HepG2 (cell line): Measurements from ENCODE around the gene SAMD4B. TPM values are rescaled to one million over a fixed set of nuclear protein-coding genes. Genes with fewer than 3 reads are reported as not detected.

Experiments used
- ARID4A ChIP-seq: sonication (generic); formaldehyde crosslinking; IDR thresholded peaks from 2 replicates; pipeline ENCODE4 v1.5.0; 2020; ENCODE audit warnings: mild to moderate bottlenecking, missing genetic modification reagents, borderline replicate concordance
- CHCHD3 ChIP-seq: sonication (generic); formaldehyde crosslinking; IDR thresholded peaks from 2 replicates; pipeline ENCODE4 v1.8.0; 2022; ENCODE audit warnings: mild to moderate bottlenecking, missing genetic modification reagents, moderate library complexity
- HMGXB3 ChIP-seq: sonication (generic); formaldehyde crosslinking; IDR thresholded peaks from 2 replicates; pipeline ENCODE4 v1.4.0; 2020; ENCODE audit warnings: missing genetic modification reagents, borderline replicate concordance
- KDM2A ChIP-seq: sonication (generic); formaldehyde crosslinking; IDR thresholded peaks from 2 replicates; pipeline ENCODE4 v1.4.0; 2020; ENCODE audit warnings: low read depth, missing genetic modification reagents, borderline replicate concordance
- KDM5B ChIP-seq: sonication (generic); formaldehyde crosslinking; IDR thresholded peaks from 2 replicates; pipeline ENCODE4 v1.4.0; 2020; ENCODE audit warnings: missing genetic modification reagents, mild to moderate bottlenecking, borderline replicate concordance
- MIXL1 ChIP-seq: IDR thresholded peaks from 2 replicates; pipeline ENCODE4 v1.6.1; 2016
- NFATC3 ChIP-seq: sonication (generic); formaldehyde crosslinking; IDR thresholded peaks from 2 replicates; pipeline ENCODE4 v1.5.1; 2020; ENCODE audit warnings: mild to moderate bottlenecking, missing genetic modification reagents
- PAX8 ChIP-seq: sonication (generic); formaldehyde crosslinking; IDR thresholded peaks from 2 replicates; pipeline ENCODE4 v1.8.0; 2022; ENCODE audit warnings: mild to moderate bottlenecking, missing genetic modification reagents, borderline replicate concordance
- POLR2AphosphoS2 ChIP-seq: IDR thresholded peaks from 2 replicates; pipeline ENCODE4 v1.6.1; 2011; ENCODE audit warnings: low read depth, low read length, improper control_type of control experiment
- PRPF4 ChIP-seq: fragments of 200-400 bp; formaldehyde crosslinking; IDR thresholded peaks from 2 replicates; pipeline ENCODE4 v1.6.1; 2016; ENCODE audit warnings: low read length, low read depth; ENCODE audit not compliant: poor library complexity, severe bottlenecking
- THAP8 ChIP-seq: sonication (generic); formaldehyde crosslinking; IDR thresholded peaks from 2 replicates; pipeline ENCODE4 v1.5.1; 2020; ENCODE audit warnings: missing genetic modification reagents, mild to moderate bottlenecking, borderline replicate concordance
- TRIM22 ChIP-seq: fragments of 450-650 bp; IDR thresholded peaks from 2 replicates; pipeline ENCODE4 v1.6.1; 2017
- ZBTB26 ChIP-seq: IDR thresholded peaks from 2 replicates; pipeline ENCODE4 v1.6.1; 2016; ENCODE audit warnings: missing compliant biosample characterization, missing genetic modification reagents, borderline replicate concordance
- ZFAT ChIP-seq: sonication (generic); formaldehyde crosslinking; conservative IDR thresholded peaks from 2 replicates; pipeline ENCODE4 v1.8.1; 2023; ENCODE audit warnings: missing genetic modification reagents, inconsistent platforms
- ZNF382 ChIP-seq: sonication (generic); formaldehyde crosslinking; IDR thresholded peaks from 2 replicates; pipeline ENCODE4 v1.5.0; 2020; ENCODE audit warnings: missing genetic modification reagents, mild to moderate bottlenecking, borderline replicate concordance
- polyA plus RNA-seq, 8 experiments: library from polyadenylated mRNA; depleted of rRNA in 3 of 8; stranded (reverse) in 7 of 8; unstranded in 1 of 8; fragments of >200 nt; fragmentation: Illumina TruSeq in 4 of 8; extraction: Trizol in 4 of 8; gene quantifications; 2 replicates each; pipeline versions ENCODE4 v1.2.1 to v1.2.3, GENCODE V29; 2011 to 2016; ENCODE audit warnings: low read depth in 4 of 8, missing spikeins in 1 of 8, mixed read lengths in 1 of 8; ENCODE audit not compliant: insufficient read depth in 1 of 8
- total RNA-seq, 5 experiments: library from RNA; depleted of rRNA; stranded (reverse); fragments of >200 nt; fragmentation: Illumina TruSeq; extraction: Trizol; gene quantifications; 2 replicates each; pipeline ENCODE4 v1.2.3, GENCODE V29; 2016; ENCODE audit warnings: low read depth in 1 of 5

SAMD4B gene
- total and polyA plus RNA-seq, 2 of the 13 experiments (the other 11 are each of a cell fraction or from before 2014, with no cell fraction given), result 26.0 to 31.8 TPM

- TF ChIP-seq CHCHD3 (no peak), NFATC3 (CRISPR knock-in tag) (peak; percentile 39; the same call in 1 of the 2 replicates), MIXL1 (CRISPR knock-in tag) (peak; percentile 39; the same call in 1 of the 2 replicates), ZNF382 (CRISPR knock-in tag) (no peak), HMGXB3 (CRISPR knock-in tag) (0 out of 2 replicates have a peak, but pooled peaks have one; percentile 29), ARID4A (peak; percentile 90), KDM5B (peak; percentile 70; the same call in 1 of the 2 replicates), PAX8 (CRISPR knock-in tag) (0 out of 2 replicates have a peak, but pooled peaks have one; percentile 36), PRPF4 (no peak), THAP8 (CRISPR knock-in tag) (no peak), ZFAT (no peak), KDM2A (CRISPR knock-in tag) (peak; percentile 87), POLR2AphosphoS2 (no peak), TRIM22 (no peak), ZBTB26 (CRISPR knock-in tag) (peak; percentile 63; the same call in 1 of the 2 replicates)
These were observed at the start of gene SAMD4B (continued) for GRCh38 chr19:39341719-39342604.
